ENCODE data around the gene CHKB. TPM values are rescaled to one million over a fixed set of nuclear protein-coding genes. Genes with fewer than 3 reads are reported as not detected.

The CHKB gene
- total and polyA plus RNA-seq, 2 of the 8 experiments (the other 6 are each of a cell fraction or from before 2014, with no cell fraction given): 27.9 to 42.2 TPM

GRCh38 chr22:50536226-50536625 lies 46.4 kb downstream of the CHKB start (continued):
- TF ChIP-seq BACH1 (IDR thresholded peaks at IDR 0.05; ENCODE audit: low read length) (no peak), SIRT6 (IDR thresholded peaks at IDR 0.05; ENCODE audit: low read length) (no peak), MAX (IDR thresholded peaks at IDR 0.05) (no peak)
